Measurements from ENCODE around the gene MLH3. TPM values are rescaled to one million over a fixed set of nuclear protein-coding genes. Genes with fewer than 3 reads are reported as not detected.
A peak's percentile ranks its signal among the peaks of the same experiment; 100 is the strongest.

The MLH3 gene
- total and polyA plus RNA-seq, 2 of the 13 experiments (the other 11 are each of a cell fraction or from before 2014, with no cell fraction given) = 14.4 to 24.8 TPM

GRCh38 chr14:75084513-75084912 is 33.2 kb upstream of the MLH3 start:
- no TSS peak for BruUV-seq (replicated peaks)
- POLR2A ChIA-PET = no interaction called here
- ATAC-seq = peak; percentile 44; the same call in 2 of the 3 replicates

More at GRCh38 chr14:75084513-75084912, 33.2 kb upstream of the MLH3 start:
- WGBS (ENCODE audit: low lambda C conversion rate) = 78% methylated on average over 5 of the region's 5 CpGs
- Histone ChIP-seq H3K79me2 (ENCODE audit: insufficient read depth, low read length) (no peaks in the 10 kb centered on the region), H2AFZ (ENCODE audit: low read length) (no peak overlapping the region), H3K27ac (ENCODE audit: extremely low read length, insufficient read depth, low read length) (no peak overlapping the region), H3K4me3 (replicated peaks in 1 of 3; ENCODE audit: insufficient read depth in 1 of 3, low read depth in 2 of 3, low read length in 3 of 3) (no peak overlapping the region), H3K9ac (ENCODE audit: insufficient read depth, low read depth, low read length) (no peak overlapping the region), H3K36me3 (replicated peaks in 1 of 2; ENCODE audit: control insufficient read depth in 1 of 2, insufficient read depth in 2 of 2, low read length in 2 of 2) (peaks cover 12 to 31% of the 10 kb centered on the region in 2 experiments), H3K27me3 (ENCODE audit: control insufficient read depth in 1 of 2, insufficient read depth in 2 of 2, low read length in 2 of 2) (no peaks in the 10 kb centered on the region), H3K4me1 (ENCODE audit: insufficient read depth, low read length) (peaks cover 14% of the 10 kb centered on the region), H4K20me1 (ENCODE audit: insufficient read depth, low read length) (no peaks in the 10 kb centered on the region), H3K9me3 (ENCODE audit: low read length) (no peaks in the 10 kb centered on the region), H3K4me2 (ENCODE audit: low read depth, low read length) (no peak overlapping the region)
- CTCF ChIA-PET (ENCODE audit: low intra/inter-chr PET ratio, low total read pairs) = no interaction called here
- intact Hi-C loops (cut with micrococcal nuclease; ENCODE audit: unreplicated experiment) = no loop called here
- peak; percentile 58 for TF ChIP-seq STAG1 (CRISPR knock-in tag; IDR thresholded peaks at IDR 0.05)
- 0 out of 2 replicates have a peak, but pooled peaks have one; percentile 2 for TF ChIP-seq SMC3 (IDR thresholded peaks at IDR 0.05; ENCODE audit: low read length)
- TF ChIP-seq, protein P1, sequence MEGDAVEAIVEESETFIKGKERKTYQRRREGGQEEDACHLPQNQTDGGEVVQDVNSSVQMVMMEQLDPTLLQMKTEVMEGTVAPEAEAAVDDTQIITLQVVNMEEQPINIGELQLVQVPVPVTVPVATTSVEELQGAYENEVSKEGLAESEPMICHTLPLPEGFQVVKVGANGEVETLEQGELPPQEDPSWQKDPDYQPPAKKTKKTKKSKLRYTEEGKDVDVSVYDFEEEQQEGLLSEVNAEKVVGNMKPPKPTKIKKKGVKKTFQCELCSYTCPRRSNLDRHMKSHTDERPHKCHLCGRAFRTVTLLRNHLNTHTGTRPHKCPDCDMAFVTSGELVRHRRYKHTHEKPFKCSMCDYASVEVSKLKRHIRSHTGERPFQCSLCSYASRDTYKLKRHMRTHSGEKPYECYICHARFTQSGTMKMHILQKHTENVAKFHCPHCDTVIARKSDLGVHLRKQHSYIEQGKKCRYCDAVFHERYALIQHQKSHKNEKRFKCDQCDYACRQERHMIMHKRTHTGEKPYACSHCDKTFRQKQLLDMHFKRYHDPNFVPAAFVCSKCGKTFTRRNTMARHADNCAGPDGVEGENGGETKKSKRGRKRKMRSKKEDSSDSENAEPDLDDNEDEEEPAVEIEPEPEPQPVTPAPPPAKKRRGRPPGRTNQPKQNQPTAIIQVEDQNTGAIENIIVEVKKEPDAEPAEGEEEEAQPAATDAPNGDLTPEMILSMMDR (CRISPR knock-in tag; IDR thresholded peaks at IDR 0.05) = peak; percentile 49
- no peak for TF ChIP-seq ZFP91 (CRISPR knock-in tag; IDR thresholded peaks at IDR 0.05; ENCODE audit: borderline replicate concordance)
- no peak for FAIRE-seq
- in situ Hi-C loops (cut with HindIII; ENCODE audit: extremely low pct_ligation_motif_present, low pct_unique_long_range_greater_than_20kb) = no loop called here
- no peak for DNase-seq (ENCODE audit: low spot score)

Measured in HepG2 (cell line).